ENCODE measurements around the gene SPAG6.
A peak's percentile ranks its signal among the peaks of the same experiment; 100 is the strongest.

DNA sequence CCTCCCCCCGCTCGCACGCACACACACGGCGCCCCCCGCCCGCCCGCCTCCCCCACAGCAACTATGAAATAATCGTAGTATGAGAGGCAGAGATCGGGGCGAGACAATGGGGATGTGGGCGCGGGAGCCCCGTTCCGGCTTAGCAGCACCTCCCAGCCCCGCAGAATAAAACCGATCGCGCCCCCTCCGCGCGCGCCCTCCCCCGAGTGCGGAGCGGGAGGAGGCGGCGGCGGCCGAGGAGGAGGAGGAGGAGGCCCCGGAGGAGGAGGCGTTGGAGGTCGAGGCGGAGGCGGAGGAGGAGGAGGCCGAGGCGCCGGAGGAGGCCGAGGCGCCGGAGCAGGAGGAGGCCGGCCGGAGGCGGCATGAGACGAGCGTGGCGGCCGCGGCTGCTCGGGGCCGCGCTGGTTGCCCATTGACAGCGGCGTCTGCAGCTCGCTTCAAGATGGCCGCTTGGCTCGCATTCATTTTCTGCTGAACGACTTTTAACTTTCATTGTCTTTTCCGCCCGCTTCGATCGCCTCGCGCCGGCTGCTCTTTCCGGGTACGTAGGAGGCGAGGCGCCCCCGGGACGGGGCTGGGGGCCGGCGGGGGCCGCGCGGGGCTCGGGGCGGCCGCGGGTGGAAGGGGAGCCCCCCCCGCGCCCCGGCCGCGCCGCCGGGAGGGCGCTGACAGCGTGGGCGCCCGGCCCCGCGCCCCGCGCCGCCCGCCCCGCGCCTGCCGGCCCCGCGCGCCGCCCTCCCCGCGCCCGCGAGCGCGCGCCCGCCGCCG is 24.0 kb upstream of the SPAG6 start:
- TF ChIP-seq, protein P1, sequence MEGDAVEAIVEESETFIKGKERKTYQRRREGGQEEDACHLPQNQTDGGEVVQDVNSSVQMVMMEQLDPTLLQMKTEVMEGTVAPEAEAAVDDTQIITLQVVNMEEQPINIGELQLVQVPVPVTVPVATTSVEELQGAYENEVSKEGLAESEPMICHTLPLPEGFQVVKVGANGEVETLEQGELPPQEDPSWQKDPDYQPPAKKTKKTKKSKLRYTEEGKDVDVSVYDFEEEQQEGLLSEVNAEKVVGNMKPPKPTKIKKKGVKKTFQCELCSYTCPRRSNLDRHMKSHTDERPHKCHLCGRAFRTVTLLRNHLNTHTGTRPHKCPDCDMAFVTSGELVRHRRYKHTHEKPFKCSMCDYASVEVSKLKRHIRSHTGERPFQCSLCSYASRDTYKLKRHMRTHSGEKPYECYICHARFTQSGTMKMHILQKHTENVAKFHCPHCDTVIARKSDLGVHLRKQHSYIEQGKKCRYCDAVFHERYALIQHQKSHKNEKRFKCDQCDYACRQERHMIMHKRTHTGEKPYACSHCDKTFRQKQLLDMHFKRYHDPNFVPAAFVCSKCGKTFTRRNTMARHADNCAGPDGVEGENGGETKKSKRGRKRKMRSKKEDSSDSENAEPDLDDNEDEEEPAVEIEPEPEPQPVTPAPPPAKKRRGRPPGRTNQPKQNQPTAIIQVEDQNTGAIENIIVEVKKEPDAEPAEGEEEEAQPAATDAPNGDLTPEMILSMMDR (conservative IDR thresholded peaks at IDR 0.05), result no peak
- TF ChIP-seq EZH2 (IDR thresholded peaks at IDR 0.05; ENCODE audit: low read depth), result peak; percentile 83; the same call in 1 of the 2 replicates
